Hematopoietic multipotent progenitor cell treated with erythropoietin and hydrocortisone succinate and interleukin-3 and kit ligand, for 6 days (in vitro differentiated cells): ENCODE results near the gene TTC1.

ENCODE experiments used
- DNase-seq: peaks from one replicate; pipeline ENCODE4 v3.0.0-alpha.2; 2015

Gene TTC1

DNA sequence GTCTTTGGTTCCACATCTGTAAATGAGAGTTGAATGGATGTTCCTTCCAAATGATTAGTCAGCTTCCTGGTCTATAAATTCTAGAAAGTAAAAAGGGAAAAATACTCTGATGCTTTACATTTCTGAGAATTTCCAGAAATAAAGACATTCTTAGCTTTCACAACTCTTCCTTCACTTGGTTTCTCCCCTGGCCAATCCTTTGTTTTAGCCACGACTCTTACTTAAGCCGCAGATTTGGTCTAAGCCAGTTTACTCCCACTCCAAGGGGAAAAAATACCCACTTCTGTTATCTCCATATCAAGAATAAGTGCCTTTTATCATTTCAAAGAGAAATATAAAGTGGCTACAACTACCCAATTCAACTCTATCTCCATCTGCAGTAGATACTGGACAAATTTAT, 80.6 kb downstream of the TTC1 start:
- DNase-seq, result no peak

DNA sequence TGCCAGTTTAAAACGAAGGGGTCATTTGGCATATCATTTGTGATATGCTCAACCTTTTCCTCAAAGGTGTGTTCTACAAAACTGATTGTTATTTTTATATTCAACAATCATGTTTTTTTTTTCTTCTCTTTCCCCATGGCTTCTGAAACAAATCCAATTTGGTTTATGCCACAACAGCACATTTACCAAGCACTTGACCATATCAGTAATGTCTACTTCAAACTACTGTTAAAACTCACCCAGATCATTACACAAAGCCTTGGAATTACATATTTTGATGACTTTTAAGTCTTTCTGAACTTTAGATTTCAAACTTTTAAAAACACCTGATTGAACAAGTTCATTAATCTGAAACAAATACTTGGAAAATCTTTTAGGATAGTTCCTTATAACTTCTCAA, 81.1 kb downstream of the TTC1 start:
- no peak for DNase-seq

DNA sequence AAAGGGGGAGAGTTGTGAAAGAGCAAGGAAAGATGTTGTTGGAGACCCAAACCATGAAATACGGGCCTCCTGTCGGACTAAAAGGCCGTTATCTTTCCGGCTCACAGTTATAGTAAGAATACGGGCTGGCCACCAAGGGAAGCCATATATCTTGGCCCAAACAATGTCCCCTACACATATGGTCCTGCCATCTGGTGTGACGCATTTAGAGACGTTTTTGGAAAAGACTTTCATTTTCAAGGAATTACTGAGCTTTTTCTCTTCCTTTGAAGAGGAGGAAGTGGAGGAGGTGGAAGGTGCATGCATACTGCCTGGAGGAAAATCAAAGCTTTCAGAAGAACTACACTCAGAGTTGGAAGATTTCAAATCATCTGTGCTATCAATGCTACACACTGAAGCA, 83.6 kb downstream of the TTC1 start:
- no peak for DNase-seq

DNA sequence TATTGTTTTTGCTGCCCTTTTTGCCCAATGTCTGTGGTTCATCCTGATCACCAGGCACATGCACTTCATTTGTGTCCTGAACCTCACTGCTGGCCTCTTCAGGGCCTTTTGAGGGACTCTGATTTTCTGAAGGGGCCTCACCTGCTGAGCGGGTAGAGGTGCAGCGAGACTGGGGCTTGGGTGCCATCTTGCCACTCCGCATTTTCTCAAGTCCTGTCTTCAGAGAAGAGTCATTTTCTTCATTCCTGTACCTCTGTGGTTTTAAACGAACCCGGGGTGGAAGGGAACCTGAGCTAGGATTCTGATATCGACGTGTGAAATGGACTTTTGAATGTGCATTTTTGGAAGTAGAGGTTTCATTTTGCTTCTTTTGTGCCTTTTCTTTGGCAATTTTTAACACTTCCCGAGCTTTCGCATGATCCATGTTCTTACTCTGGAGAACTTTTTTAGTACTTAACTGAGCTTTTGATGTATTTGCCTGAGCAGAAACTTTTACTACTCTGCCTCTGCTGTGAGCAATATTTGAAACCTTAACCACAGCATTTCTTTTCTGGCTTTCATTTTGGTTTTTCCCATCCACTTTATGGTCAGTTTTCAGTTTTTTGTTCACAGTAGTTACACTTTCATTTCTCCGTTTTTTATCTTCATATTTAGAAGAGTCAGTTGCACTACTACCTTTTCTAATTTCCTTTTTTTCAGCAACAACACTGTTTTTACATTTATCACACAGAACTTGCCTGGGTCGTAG, 84.2 kb downstream of the TTC1 start:
- no peak for DNase-seq

- no peak for DNase-seq
Measured at GRCh38 chr5:160096178-160096577, 87.2 kb downstream of the TTC1 start.

GRCh38 chr5:160097991-160098390, 89.1 kb downstream of the TTC1 start:
- no peak for DNase-seq

DNA sequence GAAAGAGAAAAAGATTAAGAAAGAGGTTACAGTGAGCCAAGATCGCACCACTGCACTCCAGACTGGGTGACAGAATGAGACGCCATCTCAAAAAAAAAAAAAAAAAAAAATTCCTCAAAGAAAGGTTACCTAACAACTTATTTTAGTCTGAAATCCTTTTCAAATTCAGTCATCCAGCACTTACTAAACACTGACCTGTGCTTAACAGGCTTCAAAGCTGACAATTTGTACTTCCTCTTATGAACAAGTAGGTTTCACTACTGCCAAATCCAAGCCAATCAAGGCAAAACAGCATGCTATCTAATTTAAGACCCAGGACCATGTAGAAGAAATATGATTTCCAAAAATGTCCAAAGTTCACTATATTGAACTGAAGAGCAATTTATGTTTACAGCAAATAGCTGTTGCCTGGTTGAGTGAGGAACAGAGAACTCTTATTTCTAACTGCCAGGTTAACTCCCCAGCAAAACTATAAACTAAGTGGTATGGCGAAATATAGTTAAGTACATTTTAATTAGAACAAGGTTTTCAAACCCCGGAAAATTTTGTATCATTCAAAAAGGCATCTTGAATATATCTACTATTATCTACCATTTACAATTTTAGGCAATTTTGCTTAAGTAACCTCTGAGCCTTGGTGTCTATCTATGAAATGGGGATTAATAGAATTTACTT, 96.9 kb downstream of the TTC1 start:
- peak; percentile 43 for DNase-seq

DNA sequence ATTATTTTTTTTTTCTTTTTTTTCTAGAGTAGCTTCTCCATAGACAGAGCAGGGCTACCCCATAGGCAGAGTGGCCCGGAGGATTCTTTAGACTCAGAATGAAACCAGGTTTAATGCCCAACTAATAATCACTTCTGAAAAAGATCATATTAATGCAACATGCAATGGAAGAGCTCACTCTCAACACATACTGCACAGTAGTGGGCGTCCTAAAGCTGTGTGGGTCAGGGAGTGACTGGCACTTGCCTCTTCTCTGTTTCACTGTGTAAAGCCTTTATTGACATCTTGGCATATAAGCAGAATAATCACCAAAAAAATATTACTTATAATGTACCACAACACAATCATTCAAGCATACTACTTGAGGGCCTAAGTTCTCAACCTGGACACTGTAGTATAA, 99.2 kb downstream of the TTC1 start:
- no peak for DNase-seq
